Motor neuron (in vitro differentiated cells): Measurements from ENCODE around the gene PNO1. TPM values are rescaled to one million over a fixed set of nuclear protein-coding genes. Genes with fewer than 3 reads are reported as not detected.
"Not testable (repeated sequence)": the region's sequence is repeated elsewhere in the genome, so short reads cannot be mapped to it uniquely, and the experiment has no call there.

Experiments
- ATAC-seq, 8 experiments: fragments of 200-7000 bp; cut with Tn5 transposase; replicated peaks in 6 of 8; 2 replicates each; pipeline ENCODE4 v1.8.0; 2021; ENCODE audit warnings: mild to moderate bottlenecking in 8 of 8, moderate library complexity in 8 of 8
- H3K27ac ChIP-seq, 2 donors: fragments of 250-450 bp; sonication (Bioruptor Pico); 2 replicates each; pipeline ENCODE4 v1.9.0; 2021; ENCODE audit warnings: antibody characterized with exemption in 2 of 2, mild to moderate bottlenecking in 2 of 2, moderate library complexity in 1 of 2
- H3K4me1 ChIP-seq, 2 donors: fragments of 250-450 bp; sonication (Bioruptor Pico); replicated peaks in 1 of 2; 2 replicates each; pipeline ENCODE4 v1.6.1; 2021; ENCODE audit warnings: antibody characterized with exemption in 2 of 2, mild to moderate bottlenecking in 2 of 2, moderate library complexity in 1 of 2
- H3K4me3 ChIP-seq, 5 donors: fragments of 250-450 bp; sonication (Bioruptor Pico); 2 replicates each; pipeline ENCODE4 v1.9.0; 2021; ENCODE audit warnings: antibody characterized with exemption in 5 of 5, mild to moderate bottlenecking in 5 of 5, moderate library complexity in 4 of 5
- WGBS, 10 experiments: fragments of 450-650 bp; shearing (Covaris generic); methylation state at CpG; one replicate each; pipeline ENCODE4 v1.0.0; 2022; 5-methylcytosine and 5-hydroxymethylcytosine counted together
- in situ Hi-C, 9 experiments: fragments of 400-800 bp; cut with MboI; loops; one replicate each; pipeline ENCODE4 v1.15.0; 2021; ENCODE audit warnings: low sequenced_read_pairs in 9 of 9, low pct_unique_long_range_greater_than_20kb in 2 of 9; ENCODE audit not compliant: unreplicated experiment in 9 of 9
- total RNA-seq, 8 experiments: library from RNA; unstranded; fragments of 300-600 nt; gene quantifications; 2 replicates each; pipeline versions ENCODE4 v1.2.3 to v1.2.4, GENCODE V29; 2022

Gene PNO1
- total RNA-seq, 8 experiments from 2014 or later, result 10.7 to 35.8 (median 16.8) TPM

GRCh38 chr2:68167186-68167585, 9.5 kb downstream of the PNO1 start:
- ATAC-seq, result no peak
- H3K27ac ChIP-seq, result no peak overlapping the region
- in situ Hi-C loops, result no loop called here
- no peak overlapping the region for H3K4me3 ChIP-seq
- H3K4me1 ChIP-seq, result no peaks in the 10 kb centered on the region
- WGBS, 10 experiments, result 0 to 79% (median 63%) methylated on average over 1 to 3 of the region's 3 CpGs; no CpG with 5 or more reads in 3 of the 10 experiments

DNA sequence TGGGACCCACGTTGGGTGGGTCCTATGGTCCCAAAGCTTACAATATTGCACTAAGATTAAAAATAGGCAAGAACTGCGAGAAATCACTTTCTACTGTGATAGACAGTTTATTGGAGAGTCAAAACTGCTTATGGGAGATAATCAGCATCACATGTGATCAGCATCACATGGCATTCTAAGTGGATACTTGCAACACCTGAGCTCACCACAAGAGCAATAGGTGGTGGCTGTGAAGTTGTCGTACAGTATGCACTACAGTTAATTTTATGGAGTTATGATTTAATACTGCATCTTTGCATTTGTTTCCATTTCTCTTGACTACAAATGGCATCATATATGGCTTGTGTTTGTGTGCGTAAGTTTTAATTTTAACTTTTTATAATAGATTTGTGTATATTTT, 11.6 kb downstream of the PNO1 start:
- Histone ChIP-seq H3K4me3 (no peak overlapping the region), H3K4me1 (no peaks in the 10 kb centered on the region), H3K27ac (no peak overlapping the region)
- ATAC-seq, result peak in 1 of 8 experiments; percentile 39
- 71 to 100% (median 100%) methylated on average over 1 to 4 of the region's 4 CpGs for WGBS, 10 experiments
- in situ Hi-C loops, result no loop called here

DNA sequence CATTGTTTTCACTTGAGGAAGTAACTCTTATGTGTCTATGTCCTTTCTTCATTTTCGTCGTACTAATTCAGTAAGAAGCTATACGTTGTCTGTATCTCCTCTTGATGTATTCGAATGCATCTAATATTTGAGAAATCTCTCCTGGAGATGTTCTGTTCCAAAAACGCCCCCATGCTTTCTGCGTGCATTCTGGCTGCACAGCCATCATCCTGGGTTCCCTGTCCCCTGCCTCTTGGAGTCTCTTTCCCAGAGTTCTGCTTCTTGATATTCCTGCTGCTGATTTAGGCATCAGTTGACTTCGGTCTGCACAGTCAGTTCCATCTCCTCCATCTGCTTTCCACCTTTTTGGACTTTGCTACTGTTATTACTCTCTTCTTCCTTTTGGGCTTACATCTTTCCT, 13.5 kb downstream of the PNO1 start:
- WGBS, 10 experiments, result 90 to 98% (median 94%) methylated on average over 3 to 7 of the region's 7 CpGs; no CpG with 5 or more reads in 2 of the 10 experiments
- in situ Hi-C loops, result no loop called here
- no peak for ATAC-seq
- Histone ChIP-seq H3K4me3 (no peak overlapping the region), H3K27ac (no peak overlapping the region), H3K4me1 (no peaks in the 10 kb centered on the region)

DNA sequence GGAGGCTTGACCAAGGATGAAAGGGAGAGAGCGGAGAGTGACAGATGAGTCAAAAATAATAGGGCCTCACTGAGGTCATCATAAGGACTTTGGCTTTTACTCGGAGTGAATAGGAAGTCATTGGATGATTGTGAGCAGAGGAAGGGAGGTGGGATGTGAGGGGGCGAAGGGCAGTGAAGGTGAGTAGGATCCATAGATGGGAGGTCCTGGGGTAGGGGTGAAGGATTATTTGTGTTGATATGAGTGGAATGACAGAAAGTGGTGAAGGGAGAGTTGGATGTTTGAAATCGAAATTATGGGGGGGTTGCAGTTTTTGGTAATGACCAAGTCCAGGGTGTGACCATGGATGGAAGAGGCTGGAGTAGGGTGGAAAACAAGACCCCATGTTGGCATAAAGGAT, 14.0 kb downstream of the PNO1 start:
- ATAC-seq, result no peak
- in situ Hi-C loops, result no loop called here
- 73 to 100% (median 93%) methylated on average over 2 to 4 of the region's 4 CpGs; no CpG with 5 or more reads in 3 of the 10 experiments for WGBS, 10 experiments
- Histone ChIP-seq H3K27ac (no peak overlapping the region), H3K4me1 (no peaks in the 10 kb centered on the region), H3K4me3 (no peak overlapping the region)

GRCh38 chr2:68172521-68172920, 14.8 kb downstream of the PNO1 start:
- 73 to 100% (median 100%) methylated on average over 1 to 2 of the region's 2 CpGs; no CpG with 5 or more reads in 2 of the 10 experiments for WGBS, 10 experiments
- ATAC-seq, result no peak
- in situ Hi-C loops, result no loop called here
- no peak overlapping the region for H3K27ac ChIP-seq
- H3K4me3 ChIP-seq, result no peak overlapping the region
- H3K4me1 ChIP-seq, result no peaks in the 10 kb centered on the region

GRCh38 chr2:68172990-68173700, 15.5 kb downstream of the PNO1 start:
- in situ Hi-C loops, result no loop called here
- ATAC-seq, result no peak
- 58 to 100% (median 94%) methylated on average over 1 to 7 of the region's 8 CpGs; no CpG with 5 or more reads in 1 of the 10 experiments for WGBS, 10 experiments
- Histone ChIP-seq H3K4me1 (no peaks in the 10 kb centered on the region), H3K27ac (no peak overlapping the region), H3K4me3 (no peak overlapping the region)

DNA sequence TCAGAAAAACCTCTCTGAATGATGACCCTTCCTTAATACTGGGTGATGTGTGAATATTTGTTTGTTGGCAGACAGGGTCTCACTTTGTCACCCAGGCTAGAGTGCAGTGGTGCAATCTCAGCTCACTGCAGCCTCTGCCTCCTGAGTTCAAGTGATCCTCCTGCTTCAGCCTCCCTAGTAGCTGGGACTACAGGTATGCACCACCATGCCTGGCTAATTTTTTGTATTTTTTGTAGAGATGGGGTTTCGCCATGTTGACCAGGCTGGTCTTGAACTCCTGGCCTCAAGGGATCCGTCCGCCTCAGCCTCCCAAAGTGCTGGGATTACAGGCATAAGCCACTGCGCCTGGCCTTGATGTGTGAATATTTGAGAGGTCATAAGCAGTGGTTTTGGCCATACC, 17.5 kb downstream of the PNO1 start:
- ATAC-seq, H3K4me1 ChIP-seq, H3K4me3 ChIP-seq, H3K27ac ChIP-seq, in situ Hi-C loops: not testable (repeated sequence)
- 80 to 100% (median 100%) methylated on average over 1 of the region's 4 CpGs; no CpG with 5 or more reads in 6 of the 10 experiments for WGBS, 10 experiments

DNA sequence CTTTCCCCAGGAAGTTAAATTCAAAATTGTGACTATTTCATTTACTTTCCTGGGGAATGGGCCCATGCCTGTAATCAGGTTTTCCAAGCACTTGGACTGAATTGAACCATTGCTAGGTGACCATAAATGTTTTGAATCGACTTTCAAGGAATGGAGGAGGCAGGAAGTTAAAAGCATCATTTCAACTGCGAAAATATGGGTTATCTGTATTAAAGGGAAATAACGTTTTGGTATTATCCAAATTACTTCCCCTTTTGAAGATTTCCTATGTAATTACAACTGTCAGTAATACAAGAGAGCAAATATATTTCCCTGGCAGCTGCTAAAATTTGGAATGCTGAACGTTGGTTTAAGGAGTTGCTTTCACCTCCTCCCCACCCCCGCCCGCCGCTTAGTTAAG, 19.0 kb downstream of the PNO1 start:
- Histone ChIP-seq H3K27ac (no peak overlapping the region), H3K4me1 (no peaks in the 10 kb centered on the region), H3K4me3 (no peak overlapping the region)
- in situ Hi-C loops, result no loop called here
- WGBS, 10 experiments, result 60 to 100% (median 87%) methylated on average over 1 to 6 of the region's 7 CpGs
- ATAC-seq, result no peak

- in situ Hi-C loops, result no loop called here
- Histone ChIP-seq H3K4me1 (no peaks in the 10 kb centered on the region), H3K27ac (no peak overlapping the region), H3K4me3 (no peak overlapping the region)
- ATAC-seq, result peak in 1 of 8 experiments; percentile 38
- WGBS, 10 experiments, result 29 to 100% (median 65%) methylated on average over 1 to 2 of the region's 2 CpGs; no CpG with 5 or more reads in 4 of the 10 experiments
Measured at GRCh38 chr2:68177541-68177940, 19.9 kb downstream of the PNO1 start.

- WGBS, 10 experiments, result 86 to 100% (median 100%) methylated on average over 1 to 3 of the region's 3 CpGs
- in situ Hi-C loops, result no loop called here
Measured at GRCh38 chr2:68178432-68178831, 20.7 kb downstream of the PNO1 start.

GRCh38 chr2:68178954-68179627, 21.4 kb downstream of the PNO1 start:
- peak in 3 of 8 experiments; percentile 38 to 68 (median 45) for ATAC-seq
- Histone ChIP-seq H3K4me1 (no peaks in the 10 kb centered on the region), H3K4me3 (no peak overlapping the region), H3K27ac (no peak overlapping the region)
- in situ Hi-C loops, result no loop called here
- 39 to 100% (median 79%) methylated on average over 2 to 4 of the region's 4 CpGs for WGBS, 10 experiments

More at GRCh38 chr2:68178432-68178831, 20.7 kb downstream of the PNO1 start:
- no peaks in the 10 kb centered on the region for H3K4me1 ChIP-seq
- no peak overlapping the region for H3K4me3 ChIP-seq
- H3K27ac ChIP-seq, result no peak overlapping the region
- no peak for ATAC-seq

GRCh38 chr2:68182902-68183301, 25.2 kb downstream of the PNO1 start:
- Histone ChIP-seq H3K27ac (no peak overlapping the region), H3K4me1 (no peaks in the 10 kb centered on the region), H3K4me3 (no peak overlapping the region)
- in situ Hi-C loops, result no loop called here
- WGBS, 10 experiments, result 83 to 100% (median 100%) methylated on average over 1 of the region's 1 CpG; no CpG with 5 or more reads in 2 of the 10 experiments
- ATAC-seq, result no peak

GRCh38 chr2:68185541-68186164, 28.0 kb downstream of the PNO1 start:
- in situ Hi-C loops, result no loop called here
- Histone ChIP-seq H3K4me1 (no peaks in the 10 kb centered on the region), H3K4me3 (no peak overlapping the region), H3K27ac (no peak overlapping the region)
- peak in 1 of 8 experiments; percentile 28 for ATAC-seq
- WGBS, 10 experiments, result 11 to 100% (median 50%) methylated on average over 1 to 5 of the region's 5 CpGs; no CpG with 5 or more reads in 1 of the 10 experiments
